ENCODE data around the gene SMOC2.

- TF ChIP-seq CTCF (IDR thresholded peaks at IDR 0.05; ENCODE audit: low read depth, low read length) (no peak), EZH2phosphoT487 (IDR thresholded peaks at IDR 0.05; ENCODE audit: low read depth) (no peak)
Measured at GRCh38 chr6:168643401-168643800, 202.4 kb downstream of the SMOC2 start.

Measured in OCI-LY3 (cell line).